Muscle of leg (tissue), 11 donors: Measurements from ENCODE around the gene WEE1. TPM values are rescaled to one million over a fixed set of nuclear protein-coding genes. Genes with fewer than 3 reads are reported as not detected.
"Not testable (repeated sequence)": the region's sequence is repeated elsewhere in the genome, so short reads cannot be mapped to it uniquely, and the experiment has no call there.

ENCODE experiments used
- DNase-seq: peaks from one replicate; pipeline ENCODE4 v3.0.0; 2013
- H3K27ac ChIP-seq: one replicate; pipeline ENCODE4 v1.5.1; 2013; ENCODE audit warnings: mild to moderate bottlenecking, low read length, control low read depth
- H3K27me3 ChIP-seq: one replicate; pipeline ENCODE4 v1.6.1; 2013; ENCODE audit warnings: low read length; ENCODE audit not compliant: control insufficient read depth, insufficient read depth
- H3K36me3 ChIP-seq: one replicate; pipeline ENCODE4 v1.6.1; 2013; ENCODE audit warnings: low read length; ENCODE audit not compliant: control insufficient read depth, insufficient read depth
- H3K4me1 ChIP-seq: one replicate; pipeline ENCODE4 v1.6.1; 2013; ENCODE audit warnings: low read length; ENCODE audit not compliant: control insufficient read depth, insufficient read depth
- H3K4me3 ChIP-seq: one replicate; pipeline ENCODE4 v1.5.1; 2013; ENCODE audit warnings: low read length, control low read depth
- H3K9me3 ChIP-seq: replicated peaks from 2 replicates; pipeline ENCODE4 v1.6.1; 2013; ENCODE audit warnings: low read depth, low read length; ENCODE audit not compliant: control insufficient read depth
- WGBS: methylation state at CpG from one replicate; pipeline ENCODE4 v1.1.5; 2013; ENCODE audit warnings: missing lambda C conversion rate; ENCODE audit not compliant: insufficient coverage; 5-methylcytosine and 5-hydroxymethylcytosine counted together
- polyA plus RNA-seq, 8 donors: library from polyadenylated mRNA; unstranded; fragments of 120-200 nt; gene quantifications; one replicate each; pipeline versions ENCODE4 v1.2.1 to v1.2.3, GENCODE V29; 2013; ENCODE audit warnings: inconsistent platforms in 1 of 8, low replicate concordance in 1 of 8; ENCODE audit not compliant: insufficient read length in 8 of 8, insufficient read depth in 1 of 8
- total RNA-seq: library from RNA; stranded (reverse); fragments of 120-200 nt; gene quantifications from one replicate; pipeline ENCODE4 v1.2.4, GENCODE V29; 2013

Gene WEE1
- total and polyA plus RNA-seq, 9 donors = 25.4 to 50.9 (median 36.1) TPM

DNA sequence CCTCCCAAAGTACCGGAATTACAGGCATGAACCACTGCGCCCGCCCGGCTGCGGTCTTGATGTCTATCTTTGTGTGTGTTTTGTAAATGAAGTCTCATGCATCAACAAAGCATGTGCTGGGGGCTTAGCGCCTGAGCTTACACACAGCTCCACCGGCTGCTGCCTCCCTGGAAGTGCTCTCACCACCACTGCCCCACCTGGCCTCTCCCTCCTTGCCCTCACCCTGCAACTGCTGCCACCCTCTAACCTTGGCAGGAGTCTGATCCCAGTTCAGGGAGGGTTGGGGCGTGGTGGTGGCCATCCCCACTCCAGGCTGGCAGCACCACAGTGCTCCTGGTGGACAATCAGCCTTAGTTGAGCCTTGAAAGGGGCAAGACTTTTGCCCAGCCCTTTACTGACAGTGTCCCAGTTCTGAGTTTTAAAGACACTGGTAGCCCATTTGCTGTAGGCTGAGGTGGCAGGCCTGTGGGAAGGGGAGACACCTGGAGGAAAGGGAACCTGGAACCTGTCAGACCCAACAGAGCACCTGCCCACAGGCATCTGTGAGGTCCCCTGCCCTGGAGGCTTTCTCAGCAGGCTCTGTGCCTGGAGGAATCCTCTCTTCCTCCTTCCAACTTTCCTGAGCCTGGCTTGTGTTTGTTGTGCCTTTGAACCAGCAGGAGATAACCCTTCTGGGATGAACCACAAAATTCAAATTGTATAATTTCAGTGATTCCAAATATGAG, 42.4 kb upstream of the WEE1 start:
- no CpG with 5 or more reads among the region's 8 CpGs for WGBS

DNA sequence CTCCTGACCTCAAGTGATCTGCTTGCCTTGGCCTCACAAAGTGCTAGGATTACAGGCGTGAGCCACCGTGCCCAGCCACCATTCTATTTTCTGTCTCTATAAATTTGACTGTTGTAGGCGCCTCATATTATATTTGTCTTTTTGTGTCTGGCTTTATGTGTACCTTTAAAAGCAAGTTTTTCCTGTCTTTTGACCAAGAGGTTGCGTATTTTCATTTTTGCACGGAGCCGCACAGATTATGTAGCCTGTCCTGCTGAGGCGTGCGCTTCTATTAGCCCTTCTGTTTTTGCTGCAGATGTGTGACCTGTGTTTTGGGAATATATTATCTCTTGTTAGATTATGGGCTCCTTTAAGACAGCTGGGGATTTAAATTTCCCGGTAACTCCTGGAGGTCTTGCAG, 40.4 kb upstream of the WEE1 start:
- no CpG with 5 or more reads among the region's 9 CpGs for WGBS
- Histone ChIP-seq H3K4me3 (no peak overlapping the region), H3K36me3 (peaks cover 2% of the 10 kb centered on the region), H3K27me3 (no peaks in the 10 kb centered on the region), H3K27ac (no peak overlapping the region), H3K9me3 (no peaks in the 10 kb centered on the region), H3K4me1 (peaks cover 11% of the 10 kb centered on the region)
- DNase-seq = no peak

More for the DNA sequence above, 42.4 kb upstream of the WEE1 start:
- Histone ChIP-seq H3K27me3 (no peaks in the 10 kb centered on the region), H3K4me3 (no peak overlapping the region), H3K27ac (no peak overlapping the region), H3K36me3 (peaks cover 7% of the 10 kb centered on the region), H3K9me3 (no peaks in the 10 kb centered on the region), H3K4me1 (peaks cover 11% of the 10 kb centered on the region)
- no peak for DNase-seq

DNA sequence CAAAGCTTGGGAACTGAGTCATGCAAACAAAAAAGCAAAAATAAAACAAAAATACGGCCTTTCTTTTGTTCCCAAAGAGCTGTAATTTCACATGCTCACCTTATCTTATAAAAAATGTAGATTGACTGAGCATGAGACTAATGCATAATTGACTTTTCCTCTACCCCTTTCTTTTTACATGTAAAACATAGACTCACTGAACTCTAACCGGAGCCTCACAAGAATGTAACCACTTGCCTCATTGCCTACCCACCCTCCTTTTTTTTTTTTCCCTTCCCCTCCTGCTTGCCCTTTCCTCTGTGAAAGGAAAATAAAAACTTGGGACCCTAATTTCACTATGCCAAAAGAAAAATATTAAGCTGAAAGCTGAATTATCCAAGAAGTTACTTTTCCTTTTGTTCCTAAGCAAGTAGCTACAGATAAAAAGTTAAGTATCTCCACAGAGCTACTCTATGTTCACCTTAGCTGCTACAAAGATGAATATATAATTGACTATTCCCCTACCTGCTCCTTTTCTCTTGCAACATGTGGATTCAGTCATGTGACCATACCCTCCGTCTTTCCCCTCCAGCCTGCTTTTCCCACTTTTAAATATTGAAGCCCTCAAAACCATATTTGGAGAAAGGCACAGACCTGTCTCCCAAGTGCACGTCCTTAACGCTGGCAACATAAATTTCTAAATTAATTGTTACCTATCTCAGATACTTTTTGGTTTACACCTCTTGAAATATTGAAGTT, 39.6 kb upstream of the WEE1 start:
- Histone ChIP-seq H3K4me3 (no peak overlapping the region), H3K4me1 (peaks cover 11% of the 10 kb centered on the region), H3K9me3 (no peaks in the 10 kb centered on the region), H3K27me3 (no peaks in the 10 kb centered on the region), H3K27ac (no peak overlapping the region), H3K36me3 (no peaks in the 10 kb centered on the region)
- 80% methylated on average over 4 of the region's 5 CpGs for WGBS
- no peak for DNase-seq

DNA sequence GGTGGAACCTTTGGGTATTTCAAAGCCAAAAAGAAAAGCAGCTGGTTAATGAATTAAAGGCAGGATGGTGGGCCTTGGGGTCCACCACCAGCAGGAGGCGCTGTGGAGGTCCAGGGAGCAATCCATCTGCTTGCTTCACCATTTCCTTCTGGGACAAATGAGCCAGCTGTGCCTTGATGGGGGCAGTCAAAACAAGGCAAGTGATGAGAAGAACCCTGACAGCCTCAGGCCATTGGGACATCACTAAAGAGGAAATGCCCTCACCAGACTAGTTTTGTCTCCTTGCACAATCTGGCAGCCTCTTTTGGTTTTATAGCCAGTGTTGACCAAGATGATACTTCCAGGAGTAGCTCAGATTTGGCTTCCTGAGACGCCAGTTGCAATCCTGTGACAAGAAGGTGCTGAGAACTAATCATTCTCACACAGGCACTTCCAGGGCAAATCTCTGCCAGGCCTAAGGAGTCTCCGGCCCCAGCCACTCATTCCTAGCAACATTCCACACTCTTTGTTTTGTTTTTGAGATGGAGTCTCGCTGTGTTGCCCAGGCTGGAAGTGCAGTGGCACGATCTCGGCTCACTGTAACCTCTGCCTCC, 38.2 kb upstream of the WEE1 start:
- Histone ChIP-seq H3K27ac (no peak overlapping the region), H3K27me3 (no peaks in the 10 kb centered on the region), H3K4me1 (no peaks in the 10 kb centered on the region), H3K9me3 (no peaks in the 10 kb centered on the region), H3K36me3 (no peaks in the 10 kb centered on the region), H3K4me3 (no peak overlapping the region)
- peak; percentile 46 for DNase-seq
- 72% methylated on average over 5 of the region's 6 CpGs for WGBS

DNA sequence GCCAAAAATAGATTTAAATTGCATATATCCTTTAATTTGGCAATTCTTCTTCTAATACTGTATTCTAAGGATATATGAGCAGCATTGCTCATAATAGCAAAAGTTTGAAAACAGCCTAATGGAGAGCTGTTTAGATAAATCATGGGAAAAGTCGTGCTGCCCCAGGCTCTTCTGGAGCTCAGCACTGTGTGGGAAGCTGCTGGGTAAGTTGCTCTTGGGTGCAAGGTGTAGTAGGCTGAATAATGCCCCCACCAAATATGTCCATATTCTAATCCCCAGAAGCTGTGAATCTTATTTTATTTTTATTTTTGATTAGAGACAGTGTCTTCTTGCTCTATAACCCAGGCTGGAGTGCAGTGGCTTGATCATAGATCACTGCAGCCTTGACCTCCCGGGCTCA, 34.9 kb upstream of the WEE1 start:
- Histone ChIP-seq H3K36me3 (no peaks in the 10 kb centered on the region), H3K4me3 (no peak overlapping the region), H3K27me3 (no peaks in the 10 kb centered on the region), H3K27ac (no peak overlapping the region), H3K4me1 (no peaks in the 10 kb centered on the region), H3K9me3 (no peaks in the 10 kb centered on the region)
- no peak for DNase-seq
- no CpG with 5 or more reads among the region's 2 CpGs for WGBS

DNA sequence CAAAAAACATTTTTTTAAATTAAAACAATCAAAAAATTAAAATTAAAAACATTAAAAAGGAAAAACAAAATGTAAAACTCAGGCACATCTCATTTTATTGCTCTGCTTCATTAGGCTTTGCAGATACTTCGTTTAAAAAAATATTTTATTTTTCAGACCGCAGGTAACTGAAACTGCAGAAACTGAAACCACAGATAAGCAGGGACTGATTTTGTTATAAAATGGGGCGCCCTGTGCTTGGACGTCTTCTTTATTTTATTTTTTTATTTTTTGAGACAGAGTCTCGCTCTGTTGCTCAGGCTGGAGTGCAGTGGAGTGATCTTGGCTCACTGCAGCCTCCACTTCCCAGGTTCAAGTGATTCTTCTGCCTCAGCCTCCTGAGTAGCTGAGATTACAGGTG, 24.3 kb upstream of the WEE1 start:
- H3K4me1 ChIP-seq, H3K27ac ChIP-seq, H3K4me3 ChIP-seq, H3K9me3 ChIP-seq, H3K36me3 ChIP-seq, DNase-seq, H3K27me3 ChIP-seq: not testable (repeated sequence)
- no CpG with 5 or more reads among the region's 5 CpGs for WGBS

DNA sequence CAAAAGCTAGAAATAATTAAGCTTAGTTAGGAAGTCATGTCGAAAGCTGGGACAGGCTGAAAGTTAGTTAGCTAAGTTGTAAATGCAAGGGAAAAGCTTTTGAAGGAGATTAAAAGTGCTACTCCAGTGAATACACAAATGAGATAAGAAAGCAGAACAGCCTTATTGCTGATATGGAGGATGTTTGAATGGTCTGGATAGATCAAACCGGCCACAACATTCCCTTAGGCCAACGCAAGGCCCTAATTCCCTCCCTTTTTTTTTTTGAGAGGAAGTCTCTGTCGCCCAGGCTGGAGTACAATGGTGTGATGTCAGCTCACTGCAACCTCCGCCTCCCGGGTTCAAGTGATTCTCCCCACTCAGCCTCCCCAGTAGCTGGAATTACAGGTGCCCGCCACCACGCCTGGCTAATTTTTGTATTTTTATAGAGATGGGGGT, 23.3 kb upstream of the WEE1 start:
- WGBS = no CpG with 5 or more reads among the region's 8 CpGs
- DNase-seq = no peak
- H3K9me3 ChIP-seq = no peaks in the 10 kb centered on the region
- no peaks in the 10 kb centered on the region for H3K36me3 ChIP-seq
- no peak overlapping the region for H3K4me3 ChIP-seq
- H3K27me3 ChIP-seq = no peaks in the 10 kb centered on the region
- H3K4me1 ChIP-seq = no peaks in the 10 kb centered on the region
- H3K27ac ChIP-seq = no peak overlapping the region

DNA sequence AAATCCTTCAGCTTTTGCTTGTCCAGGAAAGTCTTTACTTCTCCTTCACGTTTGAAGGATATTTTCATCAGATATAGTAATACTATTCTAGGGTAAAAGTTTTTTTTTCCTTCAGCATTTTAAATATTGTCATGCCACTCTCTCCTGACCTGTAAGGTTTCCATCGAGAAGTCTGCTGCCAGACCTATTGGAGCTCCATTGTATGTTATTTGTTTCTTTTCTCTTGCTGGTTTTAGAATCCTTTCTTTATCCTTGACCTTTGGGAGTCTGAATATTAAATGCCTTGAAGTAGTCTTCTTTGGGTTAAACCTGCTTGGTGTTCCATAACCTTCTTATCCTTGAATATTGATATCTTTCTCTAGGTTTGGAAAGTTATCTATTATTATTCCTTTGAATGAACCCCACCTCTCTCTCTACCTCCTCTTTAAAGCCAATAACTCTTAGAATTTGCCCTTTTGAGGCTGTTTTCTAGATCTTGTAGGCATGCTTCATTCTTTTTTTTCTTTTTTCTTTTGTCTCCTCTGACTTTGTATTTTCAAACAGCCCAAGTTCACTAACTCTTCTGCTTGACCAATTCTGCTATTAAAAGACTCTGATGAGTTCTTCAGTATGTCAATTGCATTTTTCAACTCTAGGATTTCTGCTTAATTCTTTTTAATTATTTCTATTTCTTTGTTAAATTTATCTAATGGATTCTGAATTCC, 12.0 kb upstream of the WEE1 start:
- Histone ChIP-seq H3K4me1 (peaks cover 12% of the 10 kb centered on the region), H3K27ac (no peak overlapping the region), H3K4me3 (no peak overlapping the region), H3K36me3 (no peaks in the 10 kb centered on the region), H3K27me3 (no peaks in the 10 kb centered on the region), H3K9me3 (peaks cover 4% of the 10 kb centered on the region)
- no CpG with 5 or more reads among the region's 2 CpGs for WGBS
- DNase-seq = no peak

DNA sequence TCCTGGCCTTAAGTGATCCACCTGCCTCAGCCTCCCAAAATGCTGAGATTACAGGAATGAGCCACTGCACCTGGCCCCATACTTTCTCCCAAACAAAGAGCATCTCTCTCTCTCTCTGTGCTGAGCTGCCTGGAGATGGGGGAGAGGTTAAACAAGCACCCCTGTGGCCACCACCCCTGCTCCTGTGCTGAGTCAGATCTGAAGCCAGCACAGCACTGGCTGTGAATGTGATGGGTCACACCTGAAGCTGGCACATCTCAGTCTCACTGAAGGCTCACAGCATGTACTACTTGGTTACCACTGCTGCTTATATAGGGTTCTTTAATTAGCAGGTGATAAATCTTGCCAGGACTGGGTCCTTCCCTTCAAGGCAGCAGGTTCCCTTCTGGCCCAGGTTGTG, 10.8 kb upstream of the WEE1 start:
- Histone ChIP-seq H3K27me3 (no peaks in the 10 kb centered on the region), H3K9me3 (peaks cover 4% of the 10 kb centered on the region), H3K4me3 (no peak overlapping the region), H3K36me3 (no peaks in the 10 kb centered on the region), H3K27ac (no peak overlapping the region), H3K4me1 (peaks cover 13% of the 10 kb centered on the region)
- DNase-seq = no peak

DNA sequence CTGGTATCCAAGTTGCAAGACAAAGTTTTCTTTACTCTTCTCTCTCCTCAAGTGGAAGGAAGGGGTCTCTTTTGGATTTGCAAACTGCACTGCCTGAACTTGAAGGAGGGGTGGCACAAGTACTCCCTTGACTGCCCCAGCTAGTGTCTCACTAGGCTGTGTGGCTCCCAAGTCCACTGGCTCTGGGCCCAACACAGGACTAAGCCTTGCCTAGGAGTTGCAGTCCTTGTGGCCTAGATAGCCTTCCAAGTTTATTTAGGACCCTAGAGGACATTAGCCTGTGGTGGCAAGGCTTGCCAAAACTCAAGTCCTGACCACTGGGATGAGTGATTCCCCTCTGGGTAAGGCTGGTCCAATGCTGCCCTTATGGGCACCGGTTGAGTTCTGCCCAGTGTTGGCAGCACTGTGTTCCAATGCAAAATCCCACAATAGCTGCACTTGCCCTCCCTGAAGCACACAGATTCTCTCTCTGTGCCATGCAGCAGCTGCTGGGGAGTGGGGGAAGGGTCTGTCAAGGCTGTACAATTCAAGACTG, 10.2 kb upstream of the WEE1 start:
- Histone ChIP-seq H3K9me3 (peaks cover 4% of the 10 kb centered on the region), H3K27ac (no peak overlapping the region), H3K4me1 (peaks cover 13% of the 10 kb centered on the region), H3K27me3 (no peaks in the 10 kb centered on the region), H3K36me3 (no peaks in the 10 kb centered on the region), H3K4me3 (no peak overlapping the region)
- 100% methylated on average over 1 of the region's 1 CpG for WGBS
- DNase-seq = peak; percentile 26
